GM12892 (cell line): ENCODE results near the gene FBXO36.
"Not testable (repeated sequence)": the region's sequence is repeated elsewhere in the genome, so short reads cannot be mapped to it uniquely, and the experiment has no call there.

Experiments
- POLR2A ChIP-seq: IDR thresholded peaks from 2 replicates; pipeline ENCODE4 v1.6.1; 2011; ENCODE audit warnings: low read depth, low read length, control low read depth
- POLR2AphosphoS5 ChIP-seq: IDR thresholded peaks from 2 replicates; pipeline ENCODE4 v1.6.1; 2011; ENCODE audit warnings: low read depth, low read length, control low read depth

DNA sequence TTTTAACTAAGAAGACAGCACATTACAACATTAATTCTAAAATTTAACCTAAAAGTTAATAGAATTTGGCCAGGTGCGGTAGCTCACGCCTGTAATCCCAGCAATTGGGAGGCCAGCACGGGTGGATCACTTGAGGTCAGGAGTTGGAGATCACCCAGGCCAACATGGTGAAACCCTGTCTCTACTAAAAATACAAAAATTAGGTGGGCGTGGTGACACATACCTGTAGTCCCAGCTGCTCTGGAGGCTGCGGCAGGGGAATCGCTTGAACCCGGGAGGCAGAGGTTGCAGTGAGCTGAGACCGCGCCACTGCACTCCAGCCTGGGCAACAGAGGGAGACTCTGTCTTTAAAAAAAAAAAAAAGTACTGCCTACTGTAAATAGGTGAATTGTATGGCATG, 21.8 kb upstream of the FBXO36 start:
- TF ChIP-seq POLR2A, POLR2AphosphoS5: not testable (repeated sequence)
